Trophoblast cell (in vitro differentiated cells and primary cell): ENCODE measurements around the gene TMEM30A. TPM values are rescaled to one million over a fixed set of nuclear protein-coding genes. Genes with fewer than 3 reads are reported as not detected.

Experiments used
- DNase-seq, 2 donors: peaks; one replicate each; pipeline ENCODE4 v3.0.0-alpha.2; 2016
- H2AFZ ChIP-seq: 2 replicates; pipeline ENCODE4 v1.6.1; 2013; ENCODE audit warnings: low read length, moderate library complexity, mild to moderate bottlenecking; ENCODE audit not compliant: insufficient read depth, poor library complexity
- H2AK5ac ChIP-seq: 2 replicates; pipeline ENCODE4 v1.6.1; 2013; ENCODE audit warnings: mild to moderate bottlenecking, low read length
- H2BK120ac ChIP-seq: 2 replicates; pipeline ENCODE4 v1.6.1; 2013; ENCODE audit warnings: low read length, mild to moderate bottlenecking, moderate library complexity; ENCODE audit not compliant: insufficient read depth, poor library complexity
- H2BK12ac ChIP-seq: 2 replicates; pipeline ENCODE4 v1.6.1; 2013; ENCODE audit warnings: mild to moderate bottlenecking, low read length, moderate library complexity
- H2BK5ac ChIP-seq: 2 replicates; pipeline ENCODE4 v1.6.1; 2013; ENCODE audit warnings: low read length, low read depth, moderate library complexity, mild to moderate bottlenecking; ENCODE audit not compliant: poor library complexity
- H3K14ac ChIP-seq: 2 replicates; pipeline ENCODE4 v1.6.1; 2013; ENCODE audit warnings: mild to moderate bottlenecking, low read length
- H3K18ac ChIP-seq: 2 replicates; pipeline ENCODE4 v1.6.1; 2013; ENCODE audit warnings: mild to moderate bottlenecking, low read length
- H3K23ac ChIP-seq: 2 replicates; pipeline ENCODE4 v1.6.1; 2013; ENCODE audit warnings: low read length
- H3K27ac ChIP-seq: 2 replicates; pipeline ENCODE4 v1.5.1; 2013; ENCODE audit warnings: low read depth, mild to moderate bottlenecking, inconsistent platforms, low read length, moderate library complexity
- H3K27me3 ChIP-seq: 2 replicates; pipeline ENCODE4 v1.6.1; 2013; ENCODE audit warnings: inconsistent platforms, mild to moderate bottlenecking, low read length, moderate library complexity; ENCODE audit not compliant: insufficient read depth
- H3K36me3 ChIP-seq, 2 experiments: 1 replicate in 1 of 2; 2 replicates in 1 of 2; pipeline ENCODE4 v1.6.1; 2013; ENCODE audit warnings: low read length in 2 of 2, mild to moderate bottlenecking in 2 of 2, moderate library complexity in 1 of 2; ENCODE audit not compliant: insufficient read depth in 2 of 2, control insufficient read depth in 1 of 2
- H3K4ac ChIP-seq: 2 replicates; pipeline ENCODE4 v1.6.1; 2013; ENCODE audit warnings: low read depth, mild to moderate bottlenecking, low read length, moderate library complexity
- H3K4me1 ChIP-seq, 2 experiments: 1 replicate in 1 of 2; 2 replicates in 1 of 2; pipeline ENCODE4 v1.6.1; 2013; ENCODE audit warnings: low read length in 2 of 2, mild to moderate bottlenecking in 2 of 2, moderate library complexity in 1 of 2; ENCODE audit not compliant: insufficient read depth in 2 of 2, control insufficient read depth in 1 of 2
- H3K4me2 ChIP-seq: 2 replicates; pipeline ENCODE4 v1.6.1; 2013; ENCODE audit warnings: inconsistent platforms, mild to moderate bottlenecking, low read length, moderate library complexity
- H3K4me3 ChIP-seq: 2 replicates; pipeline ENCODE4 v1.5.1; 2013; ENCODE audit warnings: mild to moderate bottlenecking, low read depth, low read length, inconsistent platforms
- H3K79me1 ChIP-seq: one replicate; pipeline ENCODE4 v1.6.1; 2013; ENCODE audit warnings: low read length
- H3K79me2 ChIP-seq: 2 replicates; pipeline ENCODE4 v1.6.1; 2013; ENCODE audit warnings: low read length, mild to moderate bottlenecking; ENCODE audit not compliant: control insufficient read depth, insufficient read depth, poor library complexity
- H3K9ac ChIP-seq: 2 replicates; pipeline ENCODE4 v1.6.1; 2013; ENCODE audit warnings: mild to moderate bottlenecking, low read length
- H3K9me3 ChIP-seq: 2 replicates; pipeline ENCODE4 v1.6.1; 2013; ENCODE audit warnings: low read depth, mild to moderate bottlenecking, control low read depth, inconsistent platforms, low read length; ENCODE audit not compliant: insufficient read depth
- H4K12ac ChIP-seq: 2 replicates; pipeline ENCODE4 v1.6.1; 2013; ENCODE audit warnings: low read depth, mild to moderate bottlenecking, low read length, moderate library complexity
- H4K8ac ChIP-seq: 2 replicates; pipeline ENCODE4 v1.6.1; 2013; ENCODE audit warnings: low read depth, mild to moderate bottlenecking, low read length, moderate library complexity
- H4K91ac ChIP-seq: one replicate; pipeline ENCODE4 v1.6.1; 2013; ENCODE audit warnings: low read depth, mild to moderate bottlenecking, low read length, moderate library complexity
- WGBS: extraction: QIAGEN DNeasy Blood & Tissue Kit; methylation state at CpG from one replicate; pipeline ENCODE4 v1.1.7; 2013; ENCODE audit warnings: missing lambda C conversion rate; ENCODE audit not compliant: insufficient read length, insufficient coverage; ENCODE audit errors: extremely low coverage; 5-methylcytosine and 5-hydroxymethylcytosine counted together
- polyA plus RNA-seq: library from polyadenylated mRNA; stranded (reverse); fragments of 200-250 nt; gene quantifications from 2 replicates; pipeline ENCODE4 v1.2.3, GENCODE V29; 2013

Gene TMEM30A
- polyA plus RNA-seq = 84.0 and 85.1 TPM in 2 replicates

DNA sequence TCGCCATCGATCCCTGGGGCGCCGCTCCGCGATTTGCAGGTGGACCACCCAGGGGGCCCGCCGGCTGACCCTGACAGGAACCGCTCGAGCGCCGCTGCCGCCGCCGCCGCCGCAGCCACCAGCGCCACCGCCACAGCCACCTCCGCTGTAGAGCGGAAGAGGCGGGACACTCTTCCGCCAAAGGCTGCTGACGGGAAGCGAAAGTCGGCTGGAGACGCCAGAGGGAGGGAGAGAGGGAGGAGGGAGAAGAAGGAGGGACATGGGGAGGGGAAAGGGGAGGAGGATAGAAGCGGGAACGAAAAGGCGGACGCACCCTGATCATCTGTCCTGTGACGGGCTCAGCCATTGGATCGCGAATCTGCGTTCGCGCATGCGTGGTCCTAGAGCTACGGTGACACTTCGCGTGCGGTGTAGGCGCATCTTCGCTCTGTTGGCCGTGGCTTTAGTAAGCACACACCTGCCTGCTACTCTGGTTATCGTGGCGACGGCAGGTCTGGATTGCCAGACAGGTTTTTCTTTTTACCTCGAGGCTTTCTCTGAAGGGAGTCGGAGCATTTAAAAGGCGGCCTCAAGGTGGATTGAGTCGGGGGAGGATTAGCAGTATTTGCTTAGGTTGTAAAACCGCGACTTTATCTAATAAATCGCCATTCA lies at the start of gene TMEM30A:
TMEM30A (minus strand) TSS at position 161 of the 651 bp plus-strand sequence; CDS start at position 7, 154 bp downstream.
- H3K27ac ChIP-seq = peak within 1 kb of the TSS; percentile 88
- peak within 1 kb of the TSS; percentile 91 for H3K4me3 ChIP-seq
- H3K4ac ChIP-seq = peak within 1 kb of the TSS; percentile 87
- H2BK5ac ChIP-seq = peak within 1 kb of the TSS; percentile 87
- no CpG with 5 or more reads among the region's 55 CpGs for WGBS
- peak within 1 kb of the TSS; percentile 84 for H4K8ac ChIP-seq
- peak within 1 kb of the TSS; percentile 48 for H2AFZ ChIP-seq
- H3K79me1 ChIP-seq = peaks cover 13% of the 10 kb centered on the region
- H4K91ac ChIP-seq = peak within 1 kb of the TSS; percentile 74
- peak within 1 kb of the TSS; percentile 85 for H3K4me2 ChIP-seq
- no peak within 1 kb of the TSS for H3K23ac ChIP-seq
- H3K9me3 ChIP-seq = no peaks in the 10 kb centered on the region
- peak; percentile 100 for DNase-seq
- H2BK120ac ChIP-seq = peak within 1 kb of the TSS; percentile 71
- H3K27me3 ChIP-seq = no peaks in the 10 kb centered on the region
- no peaks in the 10 kb centered on the region for H3K36me3 ChIP-seq
- peak within 1 kb of the TSS; percentile 91 for H3K18ac ChIP-seq
- peak within 1 kb of the TSS; percentile 92 for H3K9ac ChIP-seq
- peak within 1 kb of the TSS; percentile 84 for H3K14ac ChIP-seq
- peak within 1 kb of the TSS; percentile 44 for H2BK12ac ChIP-seq
- peak within 1 kb of the TSS; percentile 67 for H4K12ac ChIP-seq
- H2AK5ac ChIP-seq = peak within 1 kb of the TSS; percentile 51
- H3K79me2 ChIP-seq = peaks cover 10% of the 10 kb centered on the region
- H3K4me1 ChIP-seq = peaks cover 4 to 6% of the 10 kb centered on the region in 2 experiments

DNA sequence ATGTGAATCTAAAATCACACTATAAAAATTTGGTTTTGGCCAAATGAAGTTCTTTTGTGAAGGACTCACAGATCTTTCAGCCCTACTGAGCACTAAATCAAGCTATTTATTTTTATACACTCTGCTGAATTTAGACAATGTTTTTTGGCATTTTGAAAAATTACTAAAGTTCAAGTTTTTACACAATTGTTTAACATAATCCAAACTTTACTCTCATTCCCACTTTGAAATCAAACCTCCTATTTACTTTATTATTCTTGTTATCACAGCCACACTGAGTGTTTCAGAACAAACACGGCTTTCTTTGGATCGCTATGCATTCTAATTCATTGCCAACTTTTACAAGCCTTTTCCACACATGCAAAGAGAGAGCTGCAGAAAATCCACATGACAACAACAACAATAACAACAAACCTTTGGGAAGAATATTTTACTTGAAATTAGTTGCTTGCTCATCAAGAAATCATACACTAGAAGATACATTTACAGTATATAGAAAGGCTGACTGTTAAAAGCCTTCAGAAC lies 49.1 kb upstream of the TMEM30A start:
- no peak overlapping the region for H3K27ac ChIP-seq
- H2AFZ ChIP-seq = no peak overlapping the region
- H3K4me2 ChIP-seq = no peak overlapping the region
- no peak overlapping the region for H3K4me3 ChIP-seq
- no peak overlapping the region for H4K8ac ChIP-seq
- H3K27me3 ChIP-seq = no peaks in the 10 kb centered on the region
- H4K91ac ChIP-seq = no peak overlapping the region
- H3K9me3 ChIP-seq = no peaks in the 10 kb centered on the region
- no peak overlapping the region for H4K12ac ChIP-seq
- DNase-seq = no peak
- no peak overlapping the region for H2BK120ac ChIP-seq
- H3K9ac ChIP-seq = no peak overlapping the region
- H3K23ac ChIP-seq = no peak overlapping the region
- no peak overlapping the region for H2BK12ac ChIP-seq
- no peak overlapping the region for H2AK5ac ChIP-seq
- peaks cover 0 to 2% of the 10 kb centered on the region in 2 experiments for H3K4me1 ChIP-seq
- H3K79me1 ChIP-seq = no peaks in the 10 kb centered on the region
- H2BK5ac ChIP-seq = no peak overlapping the region
- no peaks in the 10 kb centered on the region for H3K36me3 ChIP-seq
- H3K4ac ChIP-seq = no peak overlapping the region
- H3K18ac ChIP-seq = no peak overlapping the region
- WGBS = no CpG with 5 or more reads among the region's 2 CpGs
- no peak overlapping the region for H3K14ac ChIP-seq
- H3K79me2 ChIP-seq = no peaks in the 10 kb centered on the region

DNA sequence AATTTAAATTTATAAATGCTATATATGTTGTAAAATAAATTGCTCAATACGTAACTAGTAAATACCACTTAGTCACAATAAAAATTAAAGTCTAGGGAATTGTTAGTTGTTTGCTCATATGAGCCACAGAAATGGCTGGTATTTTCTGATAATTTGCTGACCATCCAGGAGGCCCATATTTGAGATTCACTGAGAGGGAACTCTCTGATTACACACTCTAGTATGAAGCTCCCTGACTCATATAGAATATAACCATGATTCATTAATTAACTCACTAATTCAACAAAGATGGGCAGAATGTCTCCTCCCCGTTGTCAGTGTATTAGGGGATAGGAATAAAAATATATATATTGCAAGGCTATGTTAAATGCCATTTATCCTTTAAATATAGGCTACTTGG lies 46.6 kb upstream of the TMEM30A start:
- Histone ChIP-seq H2AFZ (no peak overlapping the region), H4K8ac (no peak overlapping the region), H4K12ac (no peak overlapping the region), H4K91ac (no peak overlapping the region), H3K36me3 (no peaks in the 10 kb centered on the region), H2BK5ac (no peak overlapping the region), H3K27me3 (no peaks in the 10 kb centered on the region), H3K9me3 (no peaks in the 10 kb centered on the region), H3K4me3 (no peak overlapping the region), H2AK5ac (no peak overlapping the region), H3K9ac (no peak overlapping the region), H3K4me1 (peaks cover 0 to 2% of the 10 kb centered on the region in 2 experiments), H2BK120ac (no peak overlapping the region), H3K14ac (no peak overlapping the region), H3K79me2 (no peaks in the 10 kb centered on the region), H2BK12ac (no peak overlapping the region), H3K4me2 (no peak overlapping the region), H3K27ac (no peak overlapping the region), H3K23ac (no peak overlapping the region), H3K4ac (no peak overlapping the region), H3K79me1 (no peaks in the 10 kb centered on the region), H3K18ac (no peak overlapping the region)
- peak in 1 of 2 donors; percentile 49 for DNase-seq
- WGBS = no CpG with 5 or more reads among the region's 2 CpGs

DNA sequence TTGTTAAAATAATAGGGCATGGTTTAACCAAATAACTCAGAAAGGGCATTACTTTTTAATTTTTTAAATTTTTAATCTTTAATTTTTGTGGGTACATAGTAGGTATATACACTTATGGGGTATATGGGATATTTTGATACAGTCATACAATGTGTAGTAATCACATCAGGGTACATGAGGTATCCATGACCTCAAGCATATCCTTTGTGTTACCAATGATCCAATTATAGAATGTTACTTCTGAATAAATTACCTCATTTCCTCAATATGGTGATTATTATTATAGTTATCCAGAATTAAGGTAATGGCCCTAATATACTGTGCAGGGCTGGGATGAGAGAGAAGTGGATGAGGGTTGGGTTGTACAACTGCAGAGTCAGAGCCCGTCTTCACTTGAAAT lies 45.1 kb upstream of the TMEM30A start:
- Histone ChIP-seq H3K79me2 (no peaks in the 10 kb centered on the region), H3K79me1 (no peaks in the 10 kb centered on the region), H2BK120ac (no peak overlapping the region), H3K4me1 (peaks cover 0 to 2% of the 10 kb centered on the region in 2 experiments), H2AK5ac (no peak overlapping the region), H3K36me3 (no peaks in the 10 kb centered on the region), H4K12ac (no peak overlapping the region), H3K4me2 (no peak overlapping the region), H4K91ac (no peak overlapping the region), H2BK12ac (no peak overlapping the region), H2AFZ (no peak overlapping the region), H3K14ac (no peak overlapping the region), H3K4ac (no peak overlapping the region), H2BK5ac (no peak overlapping the region), H3K23ac (no peak overlapping the region), H3K4me3 (no peak overlapping the region), H3K9ac (no peak overlapping the region), H3K18ac (no peak overlapping the region), H4K8ac (no peak overlapping the region), H3K27me3 (no peaks in the 10 kb centered on the region), H3K9me3 (no peaks in the 10 kb centered on the region), H3K27ac (no peak overlapping the region)
- DNase-seq = no peak
- WGBS = no CpG with 5 or more reads among the region's 1 CpG
